HepG2 (cell line): ENCODE data around the gene HBM. TPM values are rescaled to one million over a fixed set of nuclear protein-coding genes. Genes with fewer than 3 reads are reported as not detected.
A peak's percentile ranks its signal among the peaks of the same experiment; 100 is the strongest.

ENCODE experiments used
- CBFB ChIP-seq: sonication (generic); formaldehyde crosslinking; IDR thresholded peaks from 2 replicates; pipeline ENCODE4 v1.4.0; 2020; ENCODE audit warnings: missing genetic modification reagents
- CHD2 ChIP-seq: IDR thresholded peaks from 2 replicates; pipeline ENCODE4 v1.6.1; 2011; ENCODE audit warnings: low read depth, low read length, improper control_type of control experiment
- DDIT3 ChIP-seq: sonication (generic); formaldehyde crosslinking; IDR thresholded peaks from 2 replicates; pipeline ENCODE4 v1.4.0; 2020; ENCODE audit warnings: mild to moderate bottlenecking, missing genetic modification reagents
- DNMT1 ChIP-seq: sonication (generic); formaldehyde crosslinking; IDR thresholded peaks from 2 replicates; pipeline ENCODE4 v1.5.1; 2020; ENCODE audit warnings: mild to moderate bottlenecking, missing genetic modification reagents
- ETV6 ChIP-seq: sonication (generic); formaldehyde crosslinking; conservative IDR thresholded peaks from 2 replicates; pipeline ENCODE4 v1.4.0; 2020; ENCODE audit warnings: missing genetic modification reagents
- ISX ChIP-seq: sonication (generic); formaldehyde crosslinking; conservative IDR thresholded peaks from 2 replicates; pipeline ENCODE4 v1.5.0; 2020; ENCODE audit warnings: missing genetic modification reagents
- RFX1 ChIP-seq: fragments of 450-650 bp; IDR thresholded peaks from 2 replicates; pipeline ENCODE4 v1.6.1; 2017
- RFXANK ChIP-seq: IDR thresholded peaks from 2 replicates; pipeline ENCODE4 v1.6.1; 2016
- SRSF9 ChIP-seq: fragments of 200-400 bp; formaldehyde crosslinking; IDR thresholded peaks from 2 replicates; pipeline ENCODE4 v1.6.1; 2018; ENCODE audit warnings: borderline replicate concordance, mild to moderate bottlenecking, low read depth, low read length; ENCODE audit not compliant: insufficient read depth, poor library complexity, severe bottlenecking
- TOE1 ChIP-seq: sonication (generic); formaldehyde crosslinking; IDR thresholded peaks from 2 replicates; pipeline ENCODE4 v1.4.0; 2020; ENCODE audit warnings: mild to moderate bottlenecking, missing genetic modification reagents
- ZFX ChIP-seq: sonication (generic); formaldehyde crosslinking; IDR thresholded peaks from 2 replicates; pipeline ENCODE4 v1.4.0; 2020; ENCODE audit warnings: mild to moderate bottlenecking, low read depth, missing genetic modification reagents, moderate library complexity
- ZNF20 ChIP-seq: sonication (generic); formaldehyde crosslinking; IDR thresholded peaks from 2 replicates; pipeline ENCODE4 v1.4.0; 2020; ENCODE audit warnings: mild to moderate bottlenecking, moderate library complexity, missing genetic modification reagents
- ZNF317 ChIP-seq: sonication (generic); formaldehyde crosslinking; IDR thresholded peaks from 2 replicates; pipeline ENCODE4 v1.5.0; 2020; ENCODE audit warnings: mild to moderate bottlenecking, missing genetic modification reagents
- ZNF335 ChIP-seq: sonication (generic); formaldehyde crosslinking; IDR thresholded peaks from 2 replicates; pipeline ENCODE4 v1.4.0; 2020; ENCODE audit warnings: missing genetic modification reagents
- ZNF7 ChIP-seq: IDR thresholded peaks from 2 replicates; pipeline ENCODE4 v1.6.1; 2016; ENCODE audit warnings: missing biosample characterization, missing genetic modification reagents
- ZNF75D ChIP-seq: sonication (generic); formaldehyde crosslinking; IDR thresholded peaks from 2 replicates; pipeline ENCODE4 v1.8.1; 2023; ENCODE audit warnings: missing genetic modification reagents, mild to moderate bottlenecking, borderline replicate concordance
- polyA plus RNA-seq, 8 experiments: library from polyadenylated mRNA; depleted of rRNA in 3 of 8; stranded (reverse) in 7 of 8; unstranded in 1 of 8; fragments of >200 nt; fragmentation: Illumina TruSeq in 4 of 8; extraction: Trizol in 4 of 8; gene quantifications; 2 replicates each; pipeline versions ENCODE4 v1.2.1 to v1.2.3, GENCODE V29; 2011 to 2016; ENCODE audit warnings: low read depth in 4 of 8, missing spikeins in 1 of 8, mixed read lengths in 1 of 8; ENCODE audit not compliant: insufficient read depth in 1 of 8
- total RNA-seq, 5 experiments: library from RNA; depleted of rRNA; stranded (reverse); fragments of >200 nt; fragmentation: Illumina TruSeq; extraction: Trizol; gene quantifications; 2 replicates each; pipeline ENCODE4 v1.2.3, GENCODE V29; 2016; ENCODE audit warnings: low read depth in 1 of 5
- TF ChIP-seq, protein P1 (sequence below): IDR thresholded peaks from 2 replicates; pipeline ENCODE4 v1.6.1; 2016
- TF ChIP-seq, protein P2 (sequence below): sonication (generic); formaldehyde crosslinking; IDR thresholded peaks from 2 replicates; pipeline ENCODE4 v1.5.0; 2020; ENCODE audit warnings: mild to moderate bottlenecking, missing genetic modification reagents
- TF ChIP-seq, protein P3 (sequence below): sonication (generic); formaldehyde crosslinking; IDR thresholded peaks from 2 replicates; pipeline ENCODE4 v1.5.0; 2020; ENCODE audit warnings: missing genetic modification reagents, mild to moderate bottlenecking, borderline replicate concordance
- TF ChIP-seq, protein P4 (sequence below): sonication (generic); formaldehyde crosslinking; IDR thresholded peaks from 2 replicates; pipeline ENCODE4 v1.9.0; 2021; ENCODE audit warnings: mild to moderate bottlenecking, missing genetic modification reagents

The HBM gene
- total and polyA plus RNA-seq, 2 of the 13 experiments (the other 11 are each of a cell fraction or from before 2014, with no cell fraction given): not detected

DNA sequence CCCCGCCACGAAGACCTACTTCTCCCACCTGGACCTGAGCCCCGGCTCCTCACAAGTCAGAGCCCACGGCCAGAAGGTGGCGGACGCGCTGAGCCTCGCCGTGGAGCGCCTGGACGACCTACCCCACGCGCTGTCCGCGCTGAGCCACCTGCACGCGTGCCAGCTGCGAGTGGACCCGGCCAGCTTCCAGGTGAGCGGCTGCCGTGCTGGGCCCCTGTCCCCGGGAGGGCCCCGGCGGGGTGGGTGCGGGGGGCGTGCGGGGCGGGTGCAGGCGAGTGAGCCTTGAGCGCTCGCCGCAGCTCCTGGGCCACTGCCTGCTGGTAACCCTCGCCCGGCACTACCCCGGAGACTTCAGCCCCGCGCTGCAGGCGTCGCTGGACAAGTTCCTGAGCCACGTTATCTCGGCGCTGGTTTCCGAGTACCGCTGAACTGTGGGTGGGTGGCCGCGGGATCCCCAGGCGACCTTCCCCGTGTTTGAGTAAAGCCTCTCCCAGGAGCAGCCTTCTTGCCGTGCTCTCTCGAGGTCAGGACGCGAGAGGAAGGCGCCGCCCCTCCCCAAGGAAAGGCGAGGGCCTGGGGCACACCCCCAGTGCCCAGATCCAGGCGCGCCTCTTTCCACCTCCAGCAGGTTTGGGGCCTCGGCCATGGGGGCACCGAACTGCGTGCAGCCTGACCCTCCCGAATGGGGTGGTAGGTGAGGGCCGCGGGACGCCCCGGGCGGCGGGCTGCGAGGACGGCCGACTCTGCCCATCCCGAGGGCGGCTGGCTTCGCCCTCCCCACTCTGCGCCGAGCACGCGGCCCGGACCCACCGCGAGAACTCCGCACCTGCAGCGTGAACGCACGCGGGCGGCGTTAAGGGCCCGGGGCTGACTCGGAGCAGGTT, 15.1 kb downstream of the HBM start (continued):
- TF ChIP-seq DDIT3 (no peak), SRSF9 (no peak), RFX1 (no peak), CHD2 (peak; percentile 94), DNMT1 (CRISPR knock-in tag) (peak; percentile 92; the same call in 1 of the 2 replicates), RFXANK (0 out of 2 replicates have a peak, but pooled peaks have one; percentile 45), ZNF75D (CRISPR knock-in tag) (peak; percentile 96; the same call in 1 of the 2 replicates), ZFX (CRISPR knock-in tag) (peak; percentile 92), ISX (CRISPR knock-in tag) (peak; percentile 90), ZNF20 (CRISPR knock-in tag) (no peak), ZNF317 (no peak; the same call in 1 of the 2 replicates), ZNF7 (CRISPR knock-in tag) (no peak), ETV6 (peak; percentile 82), ZNF335 (CRISPR knock-in tag) (peak; percentile 82; the same call in 1 of the 2 replicates), CBFB (CRISPR knock-in tag) (peak; percentile 89; the same call in 1 of the 2 replicates), TOE1 (CRISPR knock-in tag) (peak; percentile 86; the same call in 1 of the 2 replicates)
- TF ChIP-seq, protein P1, sequence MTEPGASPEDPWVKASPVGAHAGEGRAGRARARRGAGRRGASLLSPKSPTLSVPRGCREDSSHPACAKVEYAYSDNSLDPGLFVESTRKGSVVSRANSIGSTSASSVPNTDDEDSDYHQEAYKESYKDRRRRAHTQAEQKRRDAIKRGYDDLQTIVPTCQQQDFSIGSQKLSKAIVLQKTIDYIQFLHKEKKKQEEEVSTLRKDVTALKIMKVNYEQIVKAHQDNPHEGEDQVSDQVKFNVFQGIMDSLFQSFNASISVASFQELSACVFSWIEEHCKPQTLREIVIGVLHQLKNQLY (CRISPR knock-in tag): peak; percentile 81
- TF ChIP-seq, protein P2, sequence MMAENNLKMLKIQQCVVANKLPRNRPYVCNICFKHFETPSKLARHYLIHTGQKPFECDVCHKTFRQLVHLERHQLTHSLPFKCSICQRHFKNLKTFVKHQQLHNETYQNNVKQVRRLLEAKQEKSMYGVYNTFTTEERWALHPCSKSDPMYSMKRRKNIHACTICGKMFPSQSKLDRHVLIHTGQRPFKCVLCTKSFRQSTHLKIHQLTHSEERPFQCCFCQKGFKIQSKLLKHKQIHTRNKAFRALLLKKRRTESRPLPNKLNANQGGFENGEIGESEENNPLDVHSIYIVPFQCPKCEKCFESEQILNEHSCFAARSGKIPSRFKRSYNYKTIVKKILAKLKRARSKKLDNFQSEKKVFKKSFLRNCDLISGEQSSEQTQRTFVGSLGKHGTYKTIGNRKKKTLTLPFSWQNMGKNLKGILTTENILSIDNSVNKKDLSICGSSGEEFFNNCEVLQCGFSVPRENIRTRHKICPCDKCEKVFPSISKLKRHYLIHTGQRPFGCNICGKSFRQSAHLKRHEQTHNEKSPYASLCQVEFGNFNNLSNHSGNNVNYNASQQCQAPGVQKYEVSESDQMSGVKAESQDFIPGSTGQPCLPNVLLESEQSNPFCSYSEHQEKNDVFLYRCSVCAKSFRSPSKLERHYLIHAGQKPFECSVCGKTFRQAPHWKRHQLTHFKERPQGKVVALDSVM (CRISPR knock-in tag): peak; percentile 74
- TF ChIP-seq, protein P3, sequence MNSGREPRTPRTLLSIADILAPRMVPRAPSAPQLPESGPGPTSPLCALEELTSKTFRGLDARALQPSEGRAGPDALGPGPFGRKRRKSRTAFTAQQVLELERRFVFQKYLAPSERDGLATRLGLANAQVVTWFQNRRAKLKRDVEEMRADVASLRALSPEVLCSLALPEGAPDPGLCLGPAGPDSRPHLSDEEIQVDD (CRISPR knock-in tag): peak; percentile 97; the same call in 1 of the 2 replicates
- TF ChIP-seq, protein P4, sequence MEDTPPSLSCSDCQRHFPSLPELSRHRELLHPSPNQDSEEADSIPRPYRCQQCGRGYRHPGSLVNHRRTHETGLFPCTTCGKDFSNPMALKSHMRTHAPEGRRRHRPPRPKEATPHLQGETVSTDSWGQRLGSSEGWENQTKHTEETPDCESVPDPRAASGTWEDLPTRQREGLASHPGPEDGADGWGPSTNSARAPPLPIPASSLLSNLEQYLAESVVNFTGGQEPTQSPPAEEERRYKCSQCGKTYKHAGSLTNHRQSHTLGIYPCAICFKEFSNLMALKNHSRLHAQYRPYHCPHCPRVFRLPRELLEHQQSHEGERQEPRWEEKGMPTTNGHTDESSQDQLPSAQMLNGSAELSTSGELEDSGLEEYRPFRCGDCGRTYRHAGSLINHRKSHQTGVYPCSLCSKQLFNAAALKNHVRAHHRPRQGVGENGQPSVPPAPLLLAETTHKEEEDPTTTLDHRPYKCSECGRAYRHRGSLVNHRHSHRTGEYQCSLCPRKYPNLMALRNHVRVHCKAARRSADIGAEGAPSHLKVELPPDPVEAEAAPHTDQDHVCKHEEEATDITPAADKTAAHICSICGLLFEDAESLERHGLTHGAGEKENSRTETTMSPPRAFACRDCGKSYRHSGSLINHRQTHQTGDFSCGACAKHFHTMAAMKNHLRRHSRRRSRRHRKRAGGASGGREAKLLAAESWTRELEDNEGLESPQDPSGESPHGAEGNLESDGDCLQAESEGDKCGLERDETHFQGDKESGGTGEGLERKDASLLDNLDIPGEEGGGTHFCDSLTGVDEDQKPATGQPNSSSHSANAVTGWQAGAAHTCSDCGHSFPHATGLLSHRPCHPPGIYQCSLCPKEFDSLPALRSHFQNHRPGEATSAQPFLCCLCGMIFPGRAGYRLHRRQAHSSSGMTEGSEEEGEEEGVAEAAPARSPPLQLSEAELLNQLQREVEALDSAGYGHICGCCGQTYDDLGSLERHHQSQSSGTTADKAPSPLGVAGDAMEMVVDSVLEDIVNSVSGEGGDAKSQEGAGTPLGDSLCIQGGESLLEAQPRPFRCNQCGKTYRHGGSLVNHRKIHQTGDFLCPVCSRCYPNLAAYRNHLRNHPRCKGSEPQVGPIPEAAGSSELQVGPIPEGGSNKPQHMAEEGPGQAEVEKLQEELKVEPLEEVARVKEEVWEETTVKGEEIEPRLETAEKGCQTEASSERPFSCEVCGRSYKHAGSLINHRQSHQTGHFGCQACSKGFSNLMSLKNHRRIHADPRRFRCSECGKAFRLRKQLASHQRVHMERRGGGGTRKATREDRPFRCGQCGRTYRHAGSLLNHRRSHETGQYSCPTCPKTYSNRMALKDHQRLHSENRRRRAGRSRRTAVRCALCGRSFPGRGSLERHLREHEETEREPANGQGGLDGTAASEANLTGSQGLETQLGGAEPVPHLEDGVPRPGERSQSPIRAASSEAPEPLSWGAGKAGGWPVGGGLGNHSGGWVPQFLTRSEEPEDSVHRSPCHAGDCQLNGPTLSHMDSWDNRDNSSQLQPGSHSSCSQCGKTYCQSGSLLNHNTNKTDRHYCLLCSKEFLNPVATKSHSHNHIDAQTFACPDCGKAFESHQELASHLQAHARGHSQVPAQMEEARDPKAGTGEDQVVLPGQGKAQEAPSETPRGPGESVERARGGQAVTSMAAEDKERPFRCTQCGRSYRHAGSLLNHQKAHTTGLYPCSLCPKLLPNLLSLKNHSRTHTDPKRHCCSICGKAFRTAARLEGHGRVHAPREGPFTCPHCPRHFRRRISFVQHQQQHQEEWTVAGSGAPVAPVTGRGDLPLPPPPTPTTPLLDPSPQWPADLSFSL: no peak
